Measurements from ENCODE around the gene HECW1.
A peak's percentile ranks its signal among the peaks of the same experiment; 100 is the strongest.

The HECW1 gene

DNA sequence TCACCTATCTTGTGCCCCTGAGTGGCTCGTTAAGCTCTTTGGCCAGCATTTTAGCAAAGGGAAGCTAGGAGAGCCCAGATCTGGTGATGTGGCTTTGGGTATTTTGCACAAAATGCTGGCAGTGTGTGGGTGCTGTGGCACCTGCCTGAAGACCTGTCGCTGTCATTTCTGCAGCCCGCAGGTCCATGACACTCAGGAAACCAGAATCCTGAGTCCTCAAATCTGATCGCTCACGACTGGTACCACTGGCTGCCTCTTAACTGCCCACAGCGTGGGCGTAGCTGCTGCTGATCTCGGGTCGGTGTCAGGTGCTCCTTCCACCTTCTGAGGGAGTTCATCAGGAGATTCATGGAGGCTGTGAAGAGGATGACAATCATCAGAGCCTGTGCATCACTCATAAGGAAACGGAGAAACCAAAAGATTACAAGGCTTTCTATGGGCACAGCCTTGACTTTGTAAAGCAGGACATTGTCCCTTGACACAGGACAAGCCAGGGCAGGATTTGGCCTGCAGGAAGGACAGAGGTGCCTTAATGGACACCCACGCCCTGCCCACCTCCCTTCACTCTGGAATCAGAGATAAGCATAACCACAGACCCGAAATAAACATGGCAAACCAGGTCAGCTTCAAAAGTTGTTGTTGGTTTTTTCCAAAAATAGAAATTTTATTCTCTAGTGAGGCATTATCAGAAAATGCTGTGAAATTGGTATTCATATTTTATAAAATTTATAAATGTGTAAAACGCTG lies 399.5 kb downstream of the HECW1 start:
- DNase-seq: no peak

DNA sequence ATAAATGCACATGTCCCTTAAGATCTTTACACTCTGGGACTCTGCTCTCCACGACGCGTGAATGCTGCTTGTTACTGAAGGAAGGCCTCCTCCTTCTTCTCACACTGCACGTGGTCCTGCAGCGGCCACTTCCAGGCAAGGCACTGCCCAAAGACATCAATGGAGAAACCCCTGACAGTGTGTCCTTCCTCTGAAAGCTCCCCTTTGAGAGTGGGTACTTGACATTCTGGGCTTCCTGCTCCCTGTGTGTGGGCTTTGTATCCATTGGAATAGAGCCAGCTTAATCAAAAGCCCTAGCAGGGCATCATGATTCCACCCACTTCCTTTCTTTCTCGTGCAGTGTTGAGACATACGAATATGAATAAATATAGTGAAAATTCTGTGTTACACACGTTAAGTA lies 400.8 kb downstream of the HECW1 start:
- DNase-seq: peak; percentile 63

- peak; percentile 9 for DNase-seq
Measured at GRCh38 chr7:43516581-43517342, 404.3 kb downstream of the HECW1 start.

DNA sequence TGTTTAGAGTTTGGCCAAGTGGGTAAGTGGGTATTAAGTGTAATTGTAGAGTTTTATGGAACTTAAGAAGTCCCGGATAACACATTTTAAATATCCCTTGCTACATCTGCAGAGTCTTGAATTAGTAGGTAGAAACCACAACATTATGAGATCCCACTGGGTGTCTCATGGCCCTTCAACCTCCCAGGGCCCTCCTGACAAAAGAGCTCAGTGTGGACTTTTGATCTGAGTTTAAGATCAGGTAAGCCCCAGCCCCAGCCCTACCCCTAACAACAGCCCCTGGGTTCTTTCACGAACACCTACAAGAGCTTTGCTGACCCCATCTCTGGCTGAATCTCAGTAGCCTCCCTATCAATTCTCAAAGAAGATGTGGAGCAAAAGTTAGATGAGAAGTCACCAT lies 405.0 kb downstream of the HECW1 start:
- DNase-seq: no peak

GRCh38 chr7:43520201-43520600 lies 407.8 kb downstream of the HECW1 start:
- no peak for DNase-seq

- no peak for DNase-seq
Measured at GRCh38 chr7:43522406-43523156, 410.1 kb downstream of the HECW1 start.

DNA sequence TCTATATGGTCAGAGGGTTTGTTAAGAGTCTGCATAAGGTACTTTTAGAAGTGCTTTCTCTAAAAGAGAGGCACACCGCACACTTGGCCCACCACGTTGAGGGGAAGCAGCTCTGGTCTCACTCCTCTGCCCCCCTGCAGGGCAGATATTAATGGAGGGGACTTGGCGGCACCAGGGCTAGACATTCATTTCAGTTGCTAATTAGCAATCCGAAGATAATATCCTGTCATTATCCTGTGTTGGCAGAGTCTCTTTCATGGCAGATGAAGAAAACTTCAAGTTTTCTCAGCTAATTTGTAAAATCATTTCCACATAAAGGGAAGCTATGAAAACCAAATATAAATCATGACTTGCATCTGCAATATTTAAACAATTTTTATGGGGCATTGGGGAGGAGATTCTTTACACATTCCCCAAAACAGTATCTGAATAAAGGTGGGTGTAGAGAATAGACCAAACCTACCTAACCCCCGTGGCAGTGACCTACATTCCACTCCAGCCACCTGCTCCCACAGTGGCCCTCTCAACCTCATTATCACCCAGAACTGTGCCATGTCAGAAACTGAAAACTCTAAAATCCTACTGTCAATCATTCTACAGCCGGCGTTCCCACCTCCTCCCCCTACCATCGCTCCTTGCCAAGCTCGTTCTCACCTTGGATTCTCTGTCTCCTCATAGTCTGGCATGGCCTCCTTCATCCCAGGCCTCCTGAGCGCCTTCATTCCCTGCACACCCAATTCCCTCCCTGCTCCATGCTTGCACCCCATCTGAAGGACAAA lies 416.3 kb downstream of the HECW1 start:
- DNase-seq: no peak

DNA sequence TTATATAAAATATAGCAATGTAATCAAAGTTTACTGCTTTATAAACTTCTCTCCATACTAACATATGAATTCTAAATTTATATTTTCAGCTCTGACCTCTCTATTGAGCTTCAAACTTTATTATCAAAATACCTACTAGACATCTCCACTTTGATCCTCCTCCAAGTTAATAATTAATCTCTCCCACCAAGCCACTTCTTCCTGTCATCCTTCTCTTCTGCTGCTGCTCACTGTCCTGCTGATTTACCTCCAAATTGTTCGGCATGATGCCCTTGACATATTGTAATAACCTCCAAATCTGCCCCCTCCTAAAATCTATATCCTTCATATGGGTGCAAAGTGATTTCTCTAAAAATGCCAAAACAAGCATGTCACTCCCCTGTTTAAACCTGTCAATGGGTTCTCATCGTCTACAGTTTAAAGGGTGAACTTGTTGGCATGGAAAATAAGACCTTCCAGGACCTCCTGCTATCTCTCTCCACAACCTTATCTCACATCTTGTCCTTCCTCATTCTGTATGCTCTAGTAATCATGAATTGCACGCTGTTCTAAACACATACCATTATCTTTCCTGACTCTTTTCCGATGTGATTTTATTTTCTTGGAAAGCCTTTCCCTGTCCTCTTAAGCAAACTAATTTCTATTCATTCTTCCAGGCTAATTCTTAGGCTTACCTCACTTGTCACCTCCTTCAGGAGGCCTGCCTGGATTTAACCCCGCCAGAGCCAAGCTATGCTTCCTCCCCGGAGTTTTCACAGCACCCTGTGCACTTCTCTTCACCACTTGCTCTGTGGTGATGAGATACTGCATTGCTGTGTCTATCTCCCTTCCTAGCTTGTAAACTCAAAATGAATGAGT lies 418.3 kb downstream of the HECW1 start:
- DNase-seq: no peak

- no peak for DNase-seq
Measured at GRCh38 chr7:43531700-43532099, 419.3 kb downstream of the HECW1 start.

DNA sequence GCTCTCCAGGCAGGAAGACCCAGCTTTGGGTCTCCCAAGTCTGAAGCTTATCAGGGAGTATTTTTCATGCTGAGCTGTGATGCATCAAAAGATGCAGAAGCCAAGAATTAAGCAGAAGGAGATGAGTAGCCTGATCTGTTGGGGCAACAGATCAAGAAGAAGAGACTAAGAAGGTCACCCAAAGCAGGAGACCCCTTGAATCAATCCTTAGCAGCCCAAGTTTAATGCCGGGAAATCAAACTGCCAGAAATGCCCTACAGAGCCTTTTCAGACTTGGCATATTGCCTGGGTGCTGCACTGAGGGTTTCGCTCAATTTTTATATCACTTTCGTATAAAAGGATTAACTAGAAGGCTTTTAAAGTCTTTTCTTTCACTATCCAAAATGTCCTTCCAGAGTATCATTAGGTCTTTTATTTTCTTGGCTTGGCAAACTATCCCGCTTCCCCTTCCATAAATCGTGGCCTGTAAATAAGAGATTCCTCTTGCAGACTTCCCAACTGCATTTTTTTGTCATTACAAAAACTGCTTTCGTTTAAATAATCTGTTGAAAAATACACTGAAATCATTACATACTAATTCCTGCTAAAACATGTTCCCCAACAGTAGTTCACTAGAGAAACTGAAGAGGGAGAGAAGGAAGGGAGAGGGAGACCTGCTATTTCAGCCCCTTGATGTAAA lies 421.5 kb downstream of the HECW1 start:
- DNase-seq: no peak

- DNase-seq: no peak
Measured at GRCh38 chr7:43535031-43535451, 422.6 kb downstream of the HECW1 start.

DNA sequence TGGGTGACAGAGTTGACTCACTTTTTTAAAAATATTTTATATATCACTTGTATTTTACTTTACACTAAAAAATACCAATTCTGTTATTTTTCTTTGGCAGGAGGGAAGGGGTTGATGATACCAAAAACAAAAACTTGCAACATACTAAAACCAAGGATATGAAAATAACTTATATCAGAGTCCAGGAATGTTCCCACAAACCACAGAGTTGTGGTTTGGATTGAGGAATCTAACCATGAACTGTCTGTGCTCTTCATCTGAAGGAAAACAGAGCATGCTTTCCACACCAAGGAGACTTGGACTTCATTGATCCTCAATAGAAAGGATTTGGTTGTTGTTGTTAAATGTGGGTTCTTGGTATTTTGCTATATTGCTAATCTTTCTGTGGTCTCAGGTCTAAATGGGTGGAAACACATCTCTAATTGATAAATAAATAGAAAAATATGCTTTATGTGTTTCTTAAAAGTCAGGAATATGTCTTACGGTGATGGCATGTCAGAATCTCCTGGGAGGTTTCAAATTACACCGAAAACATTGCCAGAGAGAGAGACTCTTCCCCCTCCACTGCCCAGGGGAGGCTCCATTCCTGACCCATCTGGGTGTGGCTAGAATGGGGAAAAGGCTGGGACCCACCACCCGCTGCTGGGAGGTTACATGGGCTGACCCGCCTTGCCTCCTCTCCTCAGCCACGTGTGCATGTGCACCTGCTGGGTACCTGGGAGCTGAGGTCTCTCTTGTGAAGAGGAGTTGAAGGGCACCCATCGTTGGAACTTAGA lies 423.6 kb downstream of the HECW1 start:
- no peak for DNase-seq

DNA sequence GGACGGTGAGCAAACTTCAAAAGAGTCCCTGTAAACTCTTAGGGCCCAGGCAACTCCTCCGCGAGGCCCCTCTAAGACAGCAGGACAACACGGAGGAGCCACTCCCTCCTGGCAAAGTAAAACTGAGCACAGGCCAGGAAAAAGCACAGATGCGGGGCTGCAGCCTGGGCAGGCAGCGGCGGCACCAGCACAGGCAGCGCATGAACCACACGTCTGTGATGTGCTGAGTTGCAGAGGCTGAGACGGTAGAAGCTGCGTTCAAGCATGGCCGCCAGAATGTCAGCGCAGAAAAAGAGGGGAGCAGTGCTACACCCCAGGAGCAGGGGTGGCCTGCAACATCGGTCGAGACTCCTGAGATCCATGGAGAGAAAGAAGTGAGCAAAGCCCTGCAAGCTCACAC lies 424.3 kb downstream of the HECW1 start:
- DNase-seq: no peak

DNA sequence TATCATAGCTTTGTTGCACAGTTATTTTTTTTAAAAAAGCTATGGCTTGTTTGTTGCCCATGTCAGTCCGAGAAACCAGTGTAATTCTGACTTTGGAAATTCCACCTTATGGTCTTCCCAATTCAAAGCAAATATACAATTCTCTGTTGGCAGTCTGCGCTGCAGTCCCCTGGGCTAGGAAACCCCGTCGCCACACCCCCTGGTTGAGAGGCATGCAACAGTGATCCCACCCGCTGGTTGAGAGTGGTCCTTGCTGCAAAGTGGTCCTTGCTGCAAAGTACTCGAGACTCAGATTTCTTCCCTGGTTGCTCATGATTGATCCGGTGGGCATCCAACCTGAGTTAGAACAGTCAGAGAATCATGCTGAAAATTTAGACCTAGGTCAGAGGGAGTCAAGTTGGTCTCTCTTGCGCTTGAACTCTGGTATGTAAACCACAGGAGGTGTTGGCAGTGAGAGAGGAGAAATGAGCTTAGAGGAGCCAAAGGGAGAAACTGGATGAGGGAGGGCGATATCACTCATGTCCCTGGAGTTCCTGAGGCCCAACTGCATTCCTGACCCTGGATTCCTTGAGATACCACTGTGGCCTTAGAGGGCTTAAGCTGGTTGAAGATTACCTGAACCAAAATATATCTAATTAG lies 425.4 kb downstream of the HECW1 start:
- no peak for DNase-seq

DNA sequence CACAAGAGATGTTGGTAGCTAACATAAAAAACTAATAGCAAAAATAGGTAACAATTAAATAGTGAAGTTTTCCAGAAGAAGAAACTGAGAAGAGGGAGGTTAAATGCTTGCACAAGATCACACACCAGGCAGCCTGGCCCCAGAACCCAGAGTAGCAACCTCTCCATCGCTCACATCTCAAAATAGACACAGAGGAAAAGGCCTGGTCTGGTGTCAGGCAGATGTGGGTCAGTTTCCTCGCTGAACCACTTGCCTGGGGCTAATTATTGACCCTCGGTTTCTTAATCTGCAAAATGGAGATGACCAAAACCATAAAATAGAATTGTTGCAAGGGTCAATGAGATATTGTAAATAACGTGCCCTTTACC lies 425.9 kb downstream of the HECW1 start:
- DNase-seq: no peak

DNA sequence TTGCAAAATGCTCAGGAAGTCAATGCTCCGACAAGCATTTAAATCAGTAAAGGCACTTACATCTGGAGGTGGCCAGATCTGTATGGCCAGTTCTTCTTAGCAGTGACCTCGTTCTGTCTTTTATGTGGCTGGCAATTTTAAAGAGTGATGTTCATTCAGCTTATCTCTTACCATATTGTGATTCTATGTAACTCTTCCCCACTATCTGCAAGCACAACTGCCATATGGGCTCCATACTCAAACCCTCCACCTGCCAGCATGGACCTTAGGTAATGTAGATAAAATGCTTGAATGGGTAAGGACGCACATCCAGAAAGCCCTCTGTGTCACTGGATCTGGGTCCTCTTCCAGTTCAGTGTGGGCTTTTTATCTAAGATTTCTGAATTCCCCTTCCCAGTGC lies 428.0 kb downstream of the HECW1 start:
- DNase-seq: no peak

GRCh38 chr7:43542716-43543115 lies 430.3 kb downstream of the HECW1 start:
- DNase-seq: no peak

DNA sequence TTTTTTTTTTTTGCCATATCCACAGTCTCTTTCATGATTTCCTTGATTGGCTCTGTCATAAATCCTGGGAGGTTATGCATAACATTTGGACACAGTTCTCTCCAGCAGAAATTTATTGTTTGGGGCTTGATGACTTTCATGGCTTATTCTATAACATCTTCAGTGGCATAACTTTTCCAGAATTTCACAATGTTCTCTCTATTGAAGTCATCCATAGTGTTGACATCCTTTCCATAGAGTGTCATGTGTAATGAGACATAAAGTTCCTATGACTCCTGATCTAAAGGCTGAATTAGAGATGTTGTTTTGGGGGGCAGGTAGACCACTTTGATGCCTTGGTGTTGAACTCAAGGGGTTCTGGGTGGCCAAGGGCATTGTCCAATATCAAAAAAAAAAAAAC lies 433.8 kb downstream of the HECW1 start:
- DNase-seq: peak; percentile 69

DNA sequence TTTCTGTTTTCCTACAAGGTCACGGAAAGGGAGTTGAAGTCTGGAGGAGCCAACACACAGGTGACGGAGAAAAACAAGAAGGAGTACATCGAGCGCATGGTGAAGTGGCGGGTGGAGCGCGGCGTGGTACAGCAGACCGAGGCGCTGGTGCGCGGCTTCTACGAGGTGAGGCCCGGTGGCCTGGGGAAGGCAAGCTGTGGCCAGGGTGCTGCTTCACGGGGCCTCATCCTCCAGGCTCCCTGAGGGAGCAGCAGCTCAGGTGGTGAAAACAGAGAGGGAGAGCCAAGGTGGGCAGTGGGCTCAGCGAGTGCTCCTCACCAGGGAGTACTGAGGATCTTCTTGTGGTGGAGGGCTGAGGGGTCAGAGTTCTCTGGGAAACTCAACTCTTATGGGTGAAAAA lies 438.0 kb downstream of the HECW1 start:
- DNase-seq: no peak

DNA sequence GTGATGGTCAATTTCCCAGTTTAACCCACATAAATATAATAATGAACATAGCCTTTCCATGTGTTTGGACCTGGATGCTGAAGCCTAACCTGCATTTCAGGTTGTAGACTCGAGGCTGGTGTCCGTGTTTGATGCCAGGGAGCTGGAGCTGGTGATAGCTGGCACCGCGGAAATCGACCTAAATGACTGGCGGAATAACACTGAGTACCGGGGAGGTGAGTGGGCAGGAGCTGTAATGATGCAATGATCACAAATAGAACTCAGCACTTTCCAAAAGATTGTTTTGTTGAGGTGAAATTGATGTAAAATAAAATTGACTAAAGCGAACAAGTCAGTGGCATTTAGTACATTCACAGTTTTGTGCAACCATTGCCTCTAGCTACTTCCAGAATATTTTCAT lies 439.7 kb downstream of the HECW1 start:
- DNase-seq: no peak
